HCT116 (cell line): ENCODE results near the gene GRK6. TPM values are rescaled to one million over a fixed set of nuclear protein-coding genes. Genes with fewer than 3 reads are reported as not detected.

Experiments
- ATAC-seq: fragments of 200-7000 bp; cut with Tn5 transposase; 2 replicates; pipeline ENCODE4 v1.9.1; 2020; ENCODE audit warnings: mild to moderate bottlenecking, moderate library complexity
- BruUV-seq: library from RNA; stranded (reverse); fragments of 400-500 nt; replicated peaks from 2 replicates; lab custom pipeline; 2021; lab: Mats Ljungman, UMichigan
- CTCF ChIA-PET: fragments of 300-600 bp; sonication (Branson Sonifier 250); formaldehyde crosslinking; loops from one replicate; lab custom pipeline; 2021; ENCODE audit warnings: antibody characterized with exemption; lab: Charles Lee
- POLR2A ChIA-PET: fragments of 300-600, 350-600 bp; sonication (Branson Sonifier 250); formaldehyde crosslinking; loops from one replicate; lab custom pipeline; 2021; ENCODE audit warnings: antibody characterized with exemption; lab: Charles Lee
- RAD21 ChIA-PET, 2 experiments: fragments of 300-600 bp; sonication (Branson Sonifier 250); formaldehyde crosslinking; loops; one replicate each; lab custom pipeline; 2023; ENCODE audit warnings: low total read pairs in 2 of 2; ENCODE audit not compliant: uncharacterized antibody in 2 of 2, unreplicated experiment in 2 of 2, low non-redundant PET in 1 of 2; lab: Charles Lee
- DNase-seq: peaks from one replicate; pipeline ENCODE4 v3.0.0-alpha.2; 2010; ENCODE audit warnings: low read depth, low spot score
- H2AFZ ChIP-seq: fragments of 200-600 bp; shearing (Covaris generic), sonication (generic); 2 replicates; pipeline ENCODE4 v1.6.1; 2017; ENCODE audit warnings: low read depth, mixed run types, mixed read lengths, antibody characterized with exemption, low read length; ENCODE audit not compliant: poor library complexity, severe bottlenecking
- H3K27ac ChIP-seq: 2 replicates; pipeline ENCODE4 v1.5.1; 2012; ENCODE audit warnings: low read depth, low read length
- H3K27me3 ChIP-seq: fragments of 200-600 bp; sonication (generic); 2 replicates; pipeline ENCODE4 v1.6.1; 2016; ENCODE audit warnings: mixed run types, low read length, mixed read lengths; ENCODE audit not compliant: insufficient read depth
- H3K36me3 ChIP-seq, 2 experiments: fragments of 200-500 bp in 1 of 2; fragments of 200-600 bp in 1 of 2; sonication (Bioruptor generic) in 1 of 2; sonication (generic) in 1 of 2; 2 replicates each; pipeline versions ENCODE4 v1.5.1 to v1.6.1; 2014 to 2016; ENCODE audit warnings: low read length in 2 of 2, inconsistent platforms in 1 of 2, mixed read lengths in 1 of 2, mixed run types in 1 of 2; ENCODE audit not compliant: insufficient read depth in 2 of 2, control insufficient read depth in 1 of 2
- H3K4me1 ChIP-seq, 2 experiments: fragments of 200-600 bp in 1 of 2; sonication (generic) in 1 of 2; 2 replicates each; pipeline versions ENCODE4 v1.5.1 to v1.6.1; 2012 to 2017; ENCODE audit warnings: low read length in 2 of 2, inconsistent platforms in 1 of 2, mild to moderate bottlenecking in 1 of 2, mixed read lengths in 1 of 2, mixed run types in 1 of 2, moderate library complexity in 1 of 2; ENCODE audit not compliant: insufficient read depth in 2 of 2, control insufficient read depth in 1 of 2
- H3K4me2 ChIP-seq: fragments of 200-600 bp; sonication (generic); 2 replicates; pipeline ENCODE4 v1.6.1; 2017; ENCODE audit warnings: mixed run types, low read length, mixed read lengths
- H3K4me3 ChIP-seq, 2 experiments: fragments of 200-600 bp in 1 of 2; sonication (generic) in 1 of 2; replicated peaks in 1 of 2; 2 replicates each; pipeline ENCODE4 v1.5.1; 2011 to 2016; ENCODE audit warnings: low read length in 2 of 2, control low read depth in 1 of 2, low read depth in 1 of 2, mild to moderate bottlenecking in 1 of 2, mixed read lengths in 1 of 2, mixed run types in 1 of 2
- H3K79me2 ChIP-seq: fragments of 200-600 bp; sonication (generic); 2 replicates; pipeline ENCODE4 v1.6.1; 2017; ENCODE audit warnings: mild to moderate bottlenecking, mixed run types, low read length, moderate library complexity, mixed read lengths; ENCODE audit not compliant: insufficient read depth
- H3K9ac ChIP-seq: fragments of 200-600 bp; sonication (generic); 2 replicates; pipeline ENCODE4 v1.6.1; 2016; ENCODE audit warnings: low read length, mixed read lengths
- H3K9me2 ChIP-seq: fragments of 200-600 bp; sonication (generic), shearing (Covaris generic); 2 replicates; pipeline ENCODE4 v1.6.1; 2017; ENCODE audit warnings: mixed run types, mild to moderate bottlenecking, moderate library complexity; ENCODE audit not compliant: insufficient read depth
- H3K9me3 ChIP-seq, 2 experiments: fragments of 200-500 bp in 1 of 2; fragments of 200-600 bp in 1 of 2; sonication (Bioruptor generic) in 1 of 2; sonication (generic) in 1 of 2; 2 replicates each; pipeline ENCODE4 v1.6.1; 2014 to 2017; ENCODE audit warnings: low read length in 2 of 2, mixed read lengths in 2 of 2, inconsistent platforms in 1 of 2, low read depth in 1 of 2, mild to moderate bottlenecking in 1 of 2, mixed run types in 1 of 2, moderate library complexity in 1 of 2; ENCODE audit not compliant: control insufficient read depth in 1 of 2, insufficient read depth in 1 of 2
- H4K20me1 ChIP-seq: fragments of 200-600 bp; sonication (generic), shearing (Covaris generic); 2 replicates; pipeline ENCODE4 v1.6.1; 2017; ENCODE audit warnings: mixed run types, mild to moderate bottlenecking, moderate library complexity; ENCODE audit not compliant: insufficient read depth
- CTCF ChIP-seq, 3 experiments: fragments of 200-600 bp in 1 of 3; sonication (generic) in 1 of 3; IDR thresholded peaks in 2 of 3; conservative IDR thresholded peaks in 1 of 3; 2 replicates each; pipeline ENCODE4 v1.5.1; 2012 to 2017; ENCODE audit warnings: low read depth in 2 of 3, low read length in 2 of 3, antibody characterized with exemption in 1 of 3, borderline replicate concordance in 1 of 3, control low read depth in 1 of 3, mild to moderate bottlenecking in 1 of 3, mixed read lengths in 1 of 3, mixed run types in 1 of 3, moderate library complexity in 1 of 3; ENCODE audit not compliant: insufficient read depth in 1 of 3
- ELF1 ChIP-seq: IDR thresholded peaks from 2 replicates; pipeline ENCODE4 v1.6.1; 2012; ENCODE audit warnings: low read depth, borderline replicate concordance
- EZH2 ChIP-seq: fragments of 200-600 bp; sonication (generic); IDR thresholded peaks from 2 replicates; pipeline ENCODE4 v1.6.1; 2017; ENCODE audit warnings: antibody characterized with exemption, mixed run types
- FOSL1 ChIP-seq: IDR thresholded peaks from 2 replicates; pipeline ENCODE4 v1.6.1; 2012; ENCODE audit warnings: low read depth
- MAX ChIP-seq: IDR thresholded peaks from 2 replicates; pipeline ENCODE4 v1.6.1; 2012
- POLR2AphosphoS5 ChIP-seq: IDR thresholded peaks from 2 replicates; pipeline ENCODE4 v1.6.1; 2011; ENCODE audit warnings: mild to moderate bottlenecking, low read depth, low read length, moderate library complexity
- RAD21 ChIP-seq: IDR thresholded peaks from 2 replicates; pipeline ENCODE4 v1.6.1; 2012; ENCODE audit warnings: low read depth, mild to moderate bottlenecking
- SP1 ChIP-seq: IDR thresholded peaks from 2 replicates; pipeline ENCODE4 v1.6.1; 2012; ENCODE audit warnings: low read depth
- SRF ChIP-seq: IDR thresholded peaks from 2 replicates; pipeline ENCODE4 v1.6.1; 2012; ENCODE audit warnings: low read depth
- YY1 ChIP-seq: IDR thresholded peaks from 2 replicates; pipeline ENCODE4 v1.6.1; 2011; ENCODE audit warnings: low read length, low read depth, moderate library complexity, mild to moderate bottlenecking; ENCODE audit not compliant: insufficient replicate concordance; ENCODE audit errors: extremely low read depth
- ZBTB33 ChIP-seq: IDR thresholded peaks from 2 replicates; pipeline ENCODE4 v1.6.1; 2011; ENCODE audit warnings: mild to moderate bottlenecking, low read length, moderate library complexity; ENCODE audit not compliant: insufficient replicate concordance; ENCODE audit errors: extremely low read depth
- ZFX ChIP-seq: fragments of 450-650 bp; IDR thresholded peaks from 2 replicates; pipeline ENCODE4 v1.6.1; 2017
- intact Hi-C: fragments of 100-400 bp; cut with micrococcal nuclease; formaldehyde crosslinking; loops from 2 replicates; pipeline ENCODE4 v1.10.0; 2022
- total RNA-seq: library from RNA; stranded (reverse); gene quantifications from one replicate; pipeline ENCODE4 v1.2.1, GENCODE V29; 2021; ENCODE audit not compliant: unreplicated experiment

Gene GRK6
- total RNA-seq, 1 experiment from 2014 or later: 89.3 TPM

GRCh38 chr5:177396078-177396477, 30.4 kb upstream of the GRK6 start:
- H3K36me3 ChIP-seq: no peaks in the 10 kb centered on the region
- no peak overlapping the region for H3K4me2 ChIP-seq
- peaks cover 0 to 12% of the 10 kb centered on the region in 2 experiments; a peak in 1 of 4 replicates for H3K4me1 ChIP-seq
- TF ChIP-seq RAD21 (no peak), CTCF (IDR thresholded peaks at IDR 0.05 in 2 of 3, conservative IDR thresholded peaks at IDR 0.05 in 1 of 3; ENCODE audit: borderline replicate concordance in 1 of 3, insufficient read depth in 1 of 3, low read depth in 2 of 3, low read length in 2 of 3) (no peak), FOSL1 (no peak), YY1 (no peak), ZFX (no peak), SRF (no peak), ZBTB33 (no peak), POLR2AphosphoS5 (no peak), MAX (no peak), ELF1 (no peak), EZH2 (no peak), SP1 (no peak)
- intact Hi-C loops: no loop called here
- H3K27me3 ChIP-seq: no peaks in the 10 kb centered on the region
- DNase-seq: no peak
- no peaks in the 10 kb centered on the region for H4K20me1 ChIP-seq
- no peak overlapping the region for H3K4me3 ChIP-seq
- H3K27ac ChIP-seq: no peak overlapping the region
- no peak for ATAC-seq
- no peak overlapping the region for H2AFZ ChIP-seq
- BruUV-seq: no TSS peak
- H3K9me2 ChIP-seq: no peaks in the 10 kb centered on the region
- no peak overlapping the region for H3K9ac ChIP-seq
- POLR2A ChIA-PET: no interaction called here
- no peaks in the 10 kb centered on the region for H3K9me3 ChIP-seq
- H3K79me2 ChIP-seq: no peaks in the 10 kb centered on the region
- CTCF ChIA-PET: no interaction called here
- RAD21 ChIA-PET: no interaction called here
